HG03442 (cell line): ENCODE measurements around the gene SAMD10.
"Not testable (repeated sequence)": the region's sequence is repeated elsewhere in the genome, so short reads cannot be mapped to it uniquely, and the experiment has no call there.

Experiments used
- ATAC-seq: cut with Tn5 transposase; IDR thresholded peaks from one replicate; pipeline ENCODE4 v1.9.1; 2021; ENCODE audit warnings: mild to moderate bottlenecking, moderate library complexity; ENCODE audit not compliant: unreplicated experiment

SAMD10 gene

DNA sequence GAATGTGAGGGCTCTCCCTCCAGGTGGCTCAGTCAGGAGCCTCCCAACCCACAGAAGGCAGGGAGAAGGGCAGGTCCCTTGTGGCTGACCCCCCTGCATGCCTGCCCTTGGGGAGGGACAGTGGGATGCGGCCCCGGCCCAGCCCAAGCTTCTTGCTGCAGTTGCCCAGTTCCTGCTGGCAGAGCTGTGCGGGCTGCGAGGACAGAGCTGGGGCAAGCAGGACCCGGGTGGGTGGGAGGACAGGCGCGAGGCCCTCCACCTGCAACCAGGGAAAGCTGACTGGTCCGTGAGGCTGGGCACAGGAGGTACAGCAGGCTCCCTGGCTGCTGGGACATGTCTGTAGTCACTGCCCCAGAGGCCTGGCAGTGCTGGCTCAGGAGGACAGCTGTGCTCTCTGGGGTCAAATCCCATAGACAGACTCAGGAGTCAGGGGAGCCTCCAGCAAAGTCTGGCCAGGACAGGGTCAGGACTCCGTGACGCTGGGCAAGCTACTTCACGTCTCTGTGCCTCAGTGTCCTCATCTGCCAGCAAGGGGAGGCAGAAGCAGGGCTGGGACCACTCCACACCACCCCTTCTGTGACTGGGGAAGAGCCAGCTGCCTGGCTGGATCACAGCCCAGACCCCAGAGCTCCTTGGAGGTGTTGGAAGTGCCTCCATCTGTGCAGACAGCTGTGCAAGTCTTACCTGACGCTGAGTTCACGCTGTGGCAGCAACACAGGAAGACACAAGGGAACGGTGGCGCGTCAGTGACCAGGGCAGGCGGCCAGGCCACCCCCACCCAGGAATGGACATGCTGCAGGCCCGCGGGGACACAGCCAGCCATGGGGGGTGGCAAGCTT lies 36.3 kb downstream of the SAMD10 start:
- ATAC-seq, result no peak

DNA sequence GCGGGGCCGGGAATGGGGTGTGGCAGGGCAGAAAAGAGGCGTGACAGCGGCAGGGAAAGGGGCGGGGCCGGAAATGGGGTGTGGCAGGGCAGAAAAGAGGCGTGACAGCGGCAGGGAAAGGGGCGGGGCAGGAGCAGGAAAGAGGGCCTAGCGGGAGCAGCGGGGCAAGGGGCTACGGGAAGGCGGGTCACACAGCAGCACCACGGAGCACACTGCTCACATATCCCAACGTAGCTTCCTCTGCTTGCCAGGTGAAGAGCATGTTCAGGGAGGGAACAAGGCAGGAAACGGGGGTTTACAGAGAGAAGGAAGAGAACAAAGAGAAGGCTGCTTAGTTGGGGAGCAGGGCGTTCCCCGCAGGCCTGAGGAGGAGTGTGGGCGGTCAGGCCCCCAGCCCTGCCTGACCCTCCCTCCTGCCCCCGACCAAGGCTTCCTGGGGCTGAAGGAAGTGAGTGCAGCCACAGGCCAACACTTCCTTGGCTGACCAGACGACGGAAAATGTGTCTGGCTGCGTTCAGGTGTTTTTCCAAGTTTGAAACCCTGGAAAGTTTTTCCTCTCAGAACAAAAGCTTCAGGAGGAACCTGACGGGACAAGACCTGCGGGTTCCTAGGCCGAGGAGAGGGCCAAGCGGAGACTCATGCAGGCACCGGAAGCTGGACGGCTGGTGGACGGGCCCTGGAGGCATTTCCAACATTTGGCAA lies 37.0 kb downstream of the SAMD10 start:
- no peak for ATAC-seq

DNA sequence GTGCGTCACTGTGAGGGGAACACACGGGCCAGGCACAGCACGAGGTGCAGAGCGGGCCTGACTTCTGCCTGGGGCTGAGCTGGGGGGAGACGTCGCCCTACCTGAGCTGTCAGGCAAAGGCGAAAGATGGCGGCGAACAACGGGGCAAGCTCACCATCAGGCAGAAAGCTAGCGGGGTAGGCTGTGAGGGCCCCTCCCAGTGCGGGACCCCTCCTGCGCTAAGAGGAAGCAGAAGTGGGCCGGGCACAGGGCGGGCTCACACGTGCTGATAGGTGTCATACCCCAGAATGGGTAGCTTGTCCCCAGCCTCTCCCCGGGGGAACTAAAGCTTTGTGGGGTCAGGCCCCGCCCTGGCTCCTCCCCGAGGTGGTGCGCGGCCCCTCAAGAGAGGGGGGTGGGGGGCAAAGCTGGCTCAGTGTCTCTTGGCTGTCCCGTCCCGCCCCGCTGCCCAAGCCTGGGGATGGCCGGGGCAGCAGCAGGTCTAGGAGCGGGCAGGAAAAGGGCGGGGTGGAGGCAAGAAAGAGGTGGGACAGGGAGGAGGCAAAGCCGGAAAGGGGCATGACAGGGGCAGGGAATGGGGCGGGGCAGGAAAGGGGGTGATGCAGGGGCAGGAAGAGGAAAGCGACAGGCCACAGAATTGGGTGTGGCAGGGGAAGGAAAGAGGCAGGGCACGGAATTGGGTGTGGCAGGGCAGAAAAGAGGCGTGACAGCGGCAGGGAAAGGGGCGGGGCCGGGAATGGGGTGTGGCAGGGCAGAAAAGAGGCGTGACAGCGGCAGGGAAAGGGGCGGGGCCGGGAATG lies 38.0 kb downstream of the SAMD10 start:
- ATAC-seq, result no peak

DNA sequence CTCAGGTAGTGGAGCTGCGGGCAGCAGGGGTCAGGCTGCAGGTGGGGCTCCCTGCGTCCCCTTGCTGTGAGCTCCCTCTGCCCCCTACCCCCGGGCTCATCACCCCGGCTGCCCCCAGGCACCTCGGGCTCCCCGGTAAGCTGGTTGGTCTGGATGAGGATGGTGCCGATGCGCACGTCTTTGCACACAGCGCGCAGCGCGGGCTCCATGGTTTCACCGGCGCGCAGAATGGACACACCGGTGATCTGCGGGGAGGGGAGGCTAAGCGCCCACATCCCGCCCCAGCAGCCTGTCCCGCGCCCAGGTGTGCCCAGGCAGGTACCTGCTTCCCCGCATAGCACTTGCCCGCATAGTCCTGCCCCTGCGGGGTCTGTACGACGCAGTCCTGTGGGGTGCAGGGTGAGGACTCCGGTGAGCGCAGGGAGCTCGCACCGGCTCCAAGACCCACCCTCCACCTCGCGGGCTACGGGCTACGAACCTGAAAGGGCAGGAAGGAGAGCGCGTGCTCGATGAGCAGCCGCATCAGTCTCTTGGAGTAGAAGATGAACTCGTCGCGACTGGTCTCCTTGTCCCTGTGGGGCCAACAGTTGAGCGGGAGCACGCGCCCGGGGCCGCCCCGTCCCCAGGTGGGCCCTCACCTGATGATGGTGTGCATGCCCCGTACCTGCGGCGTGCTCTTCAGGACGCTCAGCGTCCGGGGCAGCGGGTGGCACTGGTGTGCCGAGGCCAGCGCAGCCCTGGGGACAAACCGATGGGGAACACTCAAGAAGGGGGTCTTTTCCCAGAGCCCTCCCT lies 38.8 kb downstream of the SAMD10 start:
- no peak for ATAC-seq

DNA sequence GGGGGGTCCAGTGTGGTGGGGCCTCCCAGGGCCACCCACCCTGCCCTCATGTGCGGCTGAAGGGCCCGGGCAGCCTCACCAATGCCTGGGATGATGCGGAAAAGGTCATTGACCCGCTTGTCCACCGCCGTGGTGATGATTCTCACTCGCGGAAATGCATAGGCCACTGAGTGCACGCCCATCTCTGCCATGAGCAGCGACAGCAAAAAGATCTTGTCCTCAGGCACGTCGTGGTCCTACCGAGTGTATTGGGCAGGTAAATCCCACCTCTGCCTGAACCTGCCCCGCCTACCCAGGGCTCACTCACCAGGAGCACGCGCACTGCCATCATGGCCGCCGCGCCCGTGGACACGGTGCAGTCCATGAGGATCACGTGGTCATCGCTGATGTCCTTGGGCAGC lies 39.4 kb downstream of the SAMD10 start:
- ATAC-seq, result no peak

DNA sequence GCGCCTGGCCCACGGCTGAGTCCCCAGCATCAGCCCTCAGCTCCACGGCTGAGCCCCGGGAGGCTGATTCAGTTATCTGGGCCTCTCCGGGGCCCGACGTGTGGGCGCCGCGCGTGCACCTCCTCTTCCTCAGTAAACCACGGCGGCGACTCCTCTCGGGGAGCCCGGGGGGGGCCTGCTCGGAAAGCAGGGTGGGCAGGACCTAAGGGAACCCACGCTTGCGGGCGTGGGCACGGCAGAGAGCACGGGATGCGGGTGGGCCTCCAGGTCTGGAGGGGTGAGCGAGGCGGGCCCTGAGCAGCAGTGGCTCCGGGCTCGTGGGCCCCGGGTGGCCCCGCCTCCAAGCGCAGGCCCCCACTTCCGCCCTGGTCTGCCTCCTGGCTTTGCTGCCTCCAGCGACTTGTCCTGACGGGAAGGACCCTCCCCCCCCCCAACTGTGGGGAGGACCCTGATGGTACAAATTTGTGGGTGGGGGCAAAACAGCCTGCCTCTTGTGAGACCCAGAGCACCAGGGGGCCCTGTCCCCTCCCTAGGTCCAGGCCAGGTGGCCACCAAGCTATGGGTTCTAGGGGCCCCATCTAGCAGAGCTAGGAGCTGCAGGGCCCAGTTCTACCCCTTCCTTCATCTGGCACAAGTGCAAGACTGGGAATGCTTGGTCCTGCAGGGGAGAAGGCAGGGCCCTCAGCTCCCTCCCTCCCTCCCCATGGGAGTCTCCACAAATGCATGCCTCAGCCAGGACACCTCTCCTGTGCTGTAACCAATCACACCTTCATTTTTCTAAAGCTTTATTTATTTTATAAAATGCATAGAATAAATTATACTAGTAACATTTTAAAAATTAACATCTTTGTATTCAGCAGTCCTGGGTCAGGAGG lies 40.1 kb downstream of the SAMD10 start:
- ATAC-seq, result no peak

DNA sequence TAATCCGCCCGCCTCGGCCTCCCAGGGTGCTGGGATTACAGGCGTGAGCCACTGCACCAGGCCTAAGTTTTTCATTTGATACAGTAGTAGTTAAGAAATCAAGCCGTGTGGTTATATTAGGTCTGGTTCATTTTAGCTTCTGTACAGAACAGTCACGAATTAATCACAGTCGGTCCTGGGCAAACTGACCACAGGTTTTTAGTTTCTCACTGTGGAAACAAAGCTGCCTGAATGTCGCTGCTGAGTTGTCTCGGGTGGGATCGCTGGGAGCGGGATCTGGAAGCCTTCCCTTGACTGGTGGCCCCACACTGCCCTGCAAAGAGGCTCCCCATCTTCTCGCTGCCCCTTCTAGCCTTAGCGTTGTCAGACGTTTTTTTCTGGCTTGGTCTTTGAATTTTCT lies 41.8 kb downstream of the SAMD10 start:
- ATAC-seq, result no peak

DNA sequence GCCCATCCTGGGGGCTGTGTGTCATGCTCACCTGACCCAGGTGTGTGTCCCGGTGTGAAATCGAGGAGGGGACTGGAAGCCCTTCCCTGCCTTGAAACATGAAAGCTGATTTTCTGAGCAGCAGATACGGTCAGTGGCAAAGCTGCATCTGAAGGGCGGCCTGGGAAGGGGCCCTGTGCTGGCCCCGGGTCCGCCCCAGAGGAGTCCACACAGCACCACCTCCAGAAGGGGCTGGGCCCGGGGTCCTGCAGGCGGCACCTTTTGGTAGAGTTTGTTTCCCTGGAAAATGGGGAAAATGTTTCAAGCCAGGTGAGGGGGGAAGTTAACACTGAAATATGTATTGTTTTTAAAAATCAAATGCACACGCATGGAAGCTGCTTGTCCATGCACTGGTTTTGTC lies 44.0 kb downstream of the SAMD10 start:
- no peak for ATAC-seq

DNA sequence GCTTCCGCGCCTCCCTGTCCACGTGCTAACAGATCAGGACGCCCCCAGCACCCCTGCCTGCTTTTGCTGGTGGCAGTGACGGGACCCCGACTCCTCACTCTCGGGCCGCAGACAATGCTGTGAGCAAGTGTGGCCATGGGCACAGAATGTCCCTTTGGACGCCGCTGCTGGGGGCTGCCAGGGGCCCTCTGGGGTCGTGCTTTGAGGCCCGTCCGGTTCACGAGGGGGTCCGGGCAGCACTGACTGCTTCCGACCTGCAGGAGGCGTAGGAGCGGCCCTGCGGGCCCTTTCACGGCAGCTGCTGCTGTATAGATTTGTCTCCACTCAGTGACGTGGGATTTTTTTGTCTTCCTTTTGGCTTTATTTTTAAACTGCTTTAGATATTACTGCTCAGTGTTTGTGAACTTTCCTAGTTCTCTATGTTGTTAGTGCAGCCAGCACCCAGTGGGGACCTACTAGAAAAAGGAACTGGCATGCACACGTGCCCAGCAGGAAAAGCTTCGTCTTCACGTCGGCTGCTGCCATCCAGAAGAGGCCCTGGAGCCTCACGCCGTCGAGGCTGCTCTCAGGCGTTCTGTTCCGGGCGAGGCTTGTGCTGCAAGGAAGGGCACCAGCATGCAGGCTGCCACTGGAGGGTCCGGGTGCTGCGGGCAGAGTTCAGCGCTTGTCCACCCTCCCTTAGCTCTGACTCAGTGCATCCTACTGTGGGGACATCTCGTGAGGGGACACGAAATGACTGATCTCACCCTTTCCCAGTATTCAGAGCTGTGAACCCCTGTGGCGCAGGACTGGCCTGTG lies 45.0 kb downstream of the SAMD10 start:
- ATAC-seq, result no peak

DNA sequence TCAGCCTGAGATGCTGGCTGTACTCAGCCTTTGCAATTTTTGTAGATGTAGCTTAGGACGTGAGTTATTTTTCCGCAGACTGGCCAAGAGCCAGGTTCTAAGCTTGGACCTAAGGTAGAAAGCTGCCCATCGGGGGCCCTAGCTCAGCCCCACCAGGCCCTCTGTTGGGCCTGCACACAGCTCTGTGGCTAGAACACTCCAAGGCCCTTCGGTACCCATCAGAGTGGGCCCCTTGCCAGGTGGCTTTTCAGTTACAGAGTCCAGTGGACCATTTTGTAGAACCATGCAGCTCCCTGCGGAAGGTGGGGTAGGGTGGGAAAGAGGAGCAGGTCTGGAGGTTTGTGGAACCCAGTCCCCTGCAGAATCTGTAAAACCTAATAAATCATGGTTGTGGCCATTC lies 45.8 kb downstream of the SAMD10 start:
- no peak for ATAC-seq

DNA sequence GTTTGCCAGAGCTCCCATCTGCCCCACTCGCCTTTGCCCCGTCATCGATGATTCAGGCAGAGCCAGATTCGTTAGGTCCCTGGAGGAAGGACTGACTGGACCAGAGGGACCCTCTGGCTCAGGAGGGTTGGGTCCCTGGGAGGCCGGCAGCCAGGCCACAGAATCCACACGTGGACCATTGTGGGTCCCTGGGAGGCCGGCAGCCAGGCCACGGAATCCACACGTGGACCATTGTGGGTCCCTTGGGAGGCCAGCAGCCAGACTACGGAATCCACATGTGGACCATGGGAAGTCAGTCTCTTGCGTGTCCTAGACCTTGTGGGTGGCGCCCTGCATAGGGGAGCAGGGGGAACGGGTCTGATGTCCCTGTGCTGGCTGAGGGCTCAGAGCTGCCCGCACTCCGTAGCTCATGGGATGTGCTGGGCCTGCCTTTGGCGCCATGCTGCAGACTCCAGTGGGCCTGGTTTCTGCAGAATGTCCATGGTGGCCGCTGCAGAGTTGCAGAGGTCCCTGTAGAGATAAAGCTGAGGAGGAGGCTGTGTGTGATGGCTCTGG lies 46.8 kb downstream of the SAMD10 start:
- no peak for ATAC-seq

DNA sequence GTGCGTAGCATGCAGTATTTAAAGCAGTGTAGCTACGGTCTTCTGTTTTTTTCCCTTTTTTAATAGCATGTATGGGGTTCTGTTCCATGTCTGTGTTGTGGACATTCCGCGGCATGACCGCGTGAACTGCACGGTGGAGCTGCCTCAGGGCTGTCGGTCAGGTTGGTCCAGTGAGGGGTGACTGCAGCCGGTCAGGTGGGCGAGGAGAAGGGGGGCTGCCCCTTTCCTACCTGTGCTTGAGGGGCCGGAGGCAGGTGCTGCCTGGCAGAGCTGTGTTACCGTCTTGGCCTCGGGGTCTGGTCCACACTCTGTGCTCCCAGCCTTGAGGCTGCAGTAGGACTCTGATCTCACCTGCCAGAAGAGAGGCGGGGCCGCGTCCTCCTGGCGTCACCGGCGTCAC lies 47.7 kb downstream of the SAMD10 start:
- ATAC-seq, result no peak

DNA sequence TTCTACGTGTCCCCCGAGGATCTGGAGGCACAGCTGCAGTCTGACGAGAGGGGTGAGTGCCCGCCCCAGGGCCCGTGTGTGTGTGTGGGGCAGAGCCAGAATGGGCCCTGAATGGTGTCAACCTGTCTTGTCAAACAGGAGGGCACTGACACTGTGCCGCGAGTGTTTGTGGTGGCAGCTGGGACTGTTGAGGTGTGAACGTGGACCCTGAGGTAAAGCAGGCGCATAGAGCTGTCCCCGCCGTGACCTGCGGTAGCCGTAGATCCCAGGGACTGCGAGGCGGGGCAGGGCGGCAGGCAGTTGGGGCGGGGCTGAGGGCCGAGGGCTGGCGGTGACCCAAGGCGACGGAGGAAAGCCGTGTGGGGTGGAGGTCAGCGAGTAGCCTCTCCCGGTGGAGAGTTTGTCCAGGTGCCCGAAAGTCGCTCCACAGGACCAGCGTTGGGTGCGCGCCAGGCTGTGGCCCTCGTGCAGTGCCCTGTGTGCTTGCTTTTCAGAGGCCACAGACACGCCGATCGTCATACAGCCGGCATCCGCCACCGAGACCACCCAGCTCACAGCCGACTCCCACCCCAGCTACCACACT lies 48.4 kb downstream of the SAMD10 start:
- ATAC-seq, result no peak

DNA sequence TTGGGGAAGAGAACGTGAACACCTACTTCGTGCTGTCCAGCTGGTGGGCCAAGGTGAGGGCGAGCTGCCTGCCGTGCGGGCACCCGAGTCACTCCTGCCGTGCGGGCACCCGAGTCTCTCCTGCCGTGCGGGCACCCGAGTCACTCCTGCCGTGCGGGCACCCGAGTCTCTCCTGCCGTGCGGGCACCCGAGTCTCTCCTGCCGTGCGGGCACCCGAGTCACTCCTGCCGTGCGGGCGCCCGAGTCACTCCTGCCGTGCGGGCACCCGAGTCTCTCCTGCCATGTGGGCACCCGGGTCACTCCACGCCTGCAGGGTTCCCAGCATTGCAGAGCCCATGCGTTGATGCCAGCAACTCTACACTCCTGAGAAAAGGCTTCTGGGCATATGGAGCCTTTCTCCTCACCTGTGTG lies 50.0 kb downstream of the SAMD10 start:
- not testable (repeated sequence) for ATAC-seq

DNA sequence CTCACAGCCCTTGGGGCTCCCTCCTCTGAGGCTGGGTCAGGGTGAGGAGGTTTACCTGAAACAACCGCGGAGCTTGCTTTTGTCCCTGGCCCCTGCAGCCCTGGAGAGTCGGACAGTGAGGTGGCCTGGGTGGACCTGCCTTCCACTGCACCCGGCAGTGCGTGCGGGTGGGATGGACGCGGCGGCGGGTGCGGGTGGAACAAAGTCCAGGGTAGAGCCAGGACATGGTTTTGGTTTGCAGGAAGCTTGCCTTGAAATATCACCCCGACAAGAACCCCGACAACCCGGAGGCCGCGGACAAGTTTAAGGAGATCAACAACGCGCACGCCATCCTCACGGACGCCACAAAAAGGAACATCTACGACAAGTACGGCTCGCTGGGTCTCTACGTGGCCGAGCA lies 50.4 kb downstream of the SAMD10 start:
- no peak for ATAC-seq

DNA sequence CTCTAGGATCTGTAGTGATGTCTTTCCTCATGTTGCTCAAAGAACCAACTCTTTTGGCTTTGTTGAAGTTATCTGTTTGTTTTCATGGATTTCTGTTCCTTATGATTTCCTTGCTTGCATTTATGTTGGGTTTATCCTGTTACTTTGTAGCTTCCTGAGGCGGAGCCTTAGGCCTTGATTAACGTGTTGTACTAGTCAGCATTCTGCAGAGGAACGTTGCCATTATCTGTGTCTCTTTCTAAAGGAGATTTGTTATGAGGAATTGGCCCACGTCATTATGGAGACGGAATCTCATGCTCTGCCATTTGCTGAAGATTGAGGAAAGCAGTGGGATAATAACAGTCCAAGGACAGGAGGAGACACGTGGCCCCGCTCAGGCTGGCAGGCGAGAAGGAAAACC lies 53.1 kb downstream of the SAMD10 start:
- no peak for ATAC-seq

DNA sequence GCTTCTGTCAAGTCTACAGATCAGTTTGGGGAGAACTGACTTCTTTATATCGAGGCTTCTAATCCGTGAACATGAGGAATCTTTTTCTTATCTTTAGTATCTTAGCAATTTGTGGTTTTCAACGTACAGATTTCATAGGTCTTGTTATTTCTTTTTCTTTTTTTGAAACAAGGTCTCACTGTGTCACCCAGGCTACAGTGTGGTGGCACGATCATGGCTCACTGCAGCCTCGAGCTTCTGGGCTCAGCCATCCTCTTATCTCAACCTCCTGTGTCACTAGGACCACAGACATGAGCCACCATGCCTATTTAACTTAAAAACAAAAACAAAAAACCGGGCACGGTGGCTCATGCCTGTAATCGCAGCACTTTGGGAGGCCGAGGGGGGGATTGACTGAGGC lies 55.2 kb downstream of the SAMD10 start:
- no peak for ATAC-seq
